ENCODE measurements around the gene ZC3H12D. TPM values are rescaled to one million over a fixed set of nuclear protein-coding genes. Genes with fewer than 3 reads are reported as not detected.

ZC3H12D gene
- total and polyA plus RNA-seq, 2 donors (not counting 3 experiments of a cell fraction or from before 2014, with no cell fraction given): 0.06 TPM; not detected in 1

DNA sequence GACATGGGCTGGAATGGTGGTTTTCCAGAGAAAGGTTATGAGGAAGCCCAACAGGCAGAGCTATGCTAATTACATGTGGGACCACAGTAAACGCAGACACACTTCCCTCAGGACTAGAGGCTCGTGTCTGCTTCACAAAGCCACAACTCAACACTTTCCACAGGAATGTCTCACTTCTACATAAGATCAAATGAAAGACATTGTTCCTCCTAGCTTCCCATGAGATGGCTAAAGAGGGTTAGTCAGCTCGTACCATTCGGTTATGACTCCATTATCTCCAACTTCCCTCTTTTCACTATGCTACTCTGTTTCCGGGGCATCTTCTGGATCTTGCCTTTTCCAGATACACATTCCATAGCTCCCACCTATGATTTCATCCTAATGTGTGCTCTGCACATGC is 29.1 kb upstream of the ZC3H12D start:
- POLR2A ChIA-PET: no interaction called here
- TF ChIP-seq, protein P1, sequence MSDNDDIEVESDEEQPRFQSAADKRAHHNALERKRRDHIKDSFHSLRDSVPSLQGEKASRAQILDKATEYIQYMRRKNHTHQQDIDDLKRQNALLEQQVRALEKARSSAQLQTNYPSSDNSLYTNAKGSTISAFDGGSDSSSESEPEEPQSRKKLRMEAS (IDR thresholded peaks at IDR 0.05; ENCODE audit: insufficient read depth, insufficient read length): no peak
- no peak for TF ChIP-seq GATA2 (IDR thresholded peaks at IDR 0.05; ENCODE audit: insufficient read depth, insufficient read length, low read depth, low read length)
- TF ChIP-seq, protein P2, sequence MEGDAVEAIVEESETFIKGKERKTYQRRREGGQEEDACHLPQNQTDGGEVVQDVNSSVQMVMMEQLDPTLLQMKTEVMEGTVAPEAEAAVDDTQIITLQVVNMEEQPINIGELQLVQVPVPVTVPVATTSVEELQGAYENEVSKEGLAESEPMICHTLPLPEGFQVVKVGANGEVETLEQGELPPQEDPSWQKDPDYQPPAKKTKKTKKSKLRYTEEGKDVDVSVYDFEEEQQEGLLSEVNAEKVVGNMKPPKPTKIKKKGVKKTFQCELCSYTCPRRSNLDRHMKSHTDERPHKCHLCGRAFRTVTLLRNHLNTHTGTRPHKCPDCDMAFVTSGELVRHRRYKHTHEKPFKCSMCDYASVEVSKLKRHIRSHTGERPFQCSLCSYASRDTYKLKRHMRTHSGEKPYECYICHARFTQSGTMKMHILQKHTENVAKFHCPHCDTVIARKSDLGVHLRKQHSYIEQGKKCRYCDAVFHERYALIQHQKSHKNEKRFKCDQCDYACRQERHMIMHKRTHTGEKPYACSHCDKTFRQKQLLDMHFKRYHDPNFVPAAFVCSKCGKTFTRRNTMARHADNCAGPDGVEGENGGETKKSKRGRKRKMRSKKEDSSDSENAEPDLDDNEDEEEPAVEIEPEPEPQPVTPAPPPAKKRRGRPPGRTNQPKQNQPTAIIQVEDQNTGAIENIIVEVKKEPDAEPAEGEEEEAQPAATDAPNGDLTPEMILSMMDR (IDR thresholded peaks at IDR 0.05; ENCODE audit: extremely low read depth in 1 of 2, insufficient read depth in 1 of 2, low read depth in 1 of 2, low read length in 2 of 2): no peak
- TF ChIP-seq FOS (IDR thresholded peaks at IDR 0.05; ENCODE audit: borderline replicate concordance, insufficient read depth, low read length): no peak
- no peak for TF ChIP-seq POLR2AphosphoS5 (IDR thresholded peaks at IDR 0.05; ENCODE audit: insufficient read depth, low read depth, low read length)
- no peak for TF ChIP-seq POLR2A (IDR thresholded peaks at IDR 0.05; ENCODE audit: low read depth, low read length)
- TF ChIP-seq JUN (IDR thresholded peaks at IDR 0.05; ENCODE audit: borderline replicate concordance, insufficient read depth, insufficient read length, low read depth): no peak
- no peak for TF ChIP-seq EZH2 (IDR thresholded peaks at IDR 0.05; ENCODE audit: borderline replicate concordance, low read depth, low read length, severe bottlenecking)
- no peak for TF ChIP-seq MYC (IDR thresholded peaks at IDR 0.05; ENCODE audit: low read depth, low read length)
- Histone ChIP-seq H3K27ac (ENCODE audit: insufficient read depth, low read depth, low read length) (no peak overlapping the region), H4K20me1 (replicated peaks; ENCODE audit: control insufficient read depth, extremely low read depth, insufficient read depth, low read length) (no peaks in the 10 kb centered on the region), H3K4me3 (replicated peaks in 1 of 3; ENCODE audit: insufficient read depth in 1 of 3, low read depth in 1 of 3, low read length in 3 of 3) (no peak overlapping the region), H3K27me3 (ENCODE audit: control insufficient read depth in 2 of 2, insufficient read depth in 2 of 2, low read length in 2 of 2) (no peaks in the 10 kb centered on the region), H3K4me1 (ENCODE audit: control insufficient read depth, extremely low read depth, insufficient read depth, low read length) (no peaks in the 10 kb centered on the region), H3K9ac (replicated peaks; ENCODE audit: extremely low read depth, insufficient read depth, low read length) (no peak overlapping the region), H3K9me3 (replicated peaks; ENCODE audit: control insufficient read depth, insufficient read depth, low read length) (no peaks in the 10 kb centered on the region), H3K79me2 (ENCODE audit: control insufficient read depth, insufficient read depth, low read length) (no peaks in the 10 kb centered on the region), H3K4me2 (ENCODE audit: insufficient read depth, low read length) (no peak overlapping the region), H3K36me3 (ENCODE audit: control insufficient read depth in 2 of 2, extremely low read depth in 1 of 2, insufficient read depth in 2 of 2, low read length in 2 of 2) (no peaks in the 10 kb centered on the region), H2AFZ (ENCODE audit: low read depth, low read length) (no peak overlapping the region), H3K9me1 (replicated peaks; ENCODE audit: control insufficient read depth, extremely low read depth, insufficient read depth, low read length) (no peaks in the 10 kb centered on the region)
- no TSS peak for BruUV-seq (replicated peaks)
- DNase-seq (ENCODE audit: low read depth, low spot score) (no peak), FAIRE-seq (no peak)
- CTCF ChIA-PET: interaction anchor here (0.6 to 1.6 kb wide), 3 partner anchors 8 to 485 kb away, joined by 3 to 11 read pairs (median 4); no protein-coding TSS in a partner anchor
- dilution Hi-C loops (cut with MboI; ENCODE audit: extremely low pct_ligation_motif_present, low sequenced_read_pairs): no loop called here
- intact Hi-C loops (cut with micrococcal nuclease): no loop called here

Measured in endothelial cell of umbilical vein (primary cell).